Measurements from ENCODE around the gene CEPT1. TPM values are rescaled to one million over a fixed set of nuclear protein-coding genes. Genes with fewer than 3 reads are reported as not detected.

The CEPT1 gene
- polyA plus RNA-seq, 1 donor: 57.3 TPM

DNA sequence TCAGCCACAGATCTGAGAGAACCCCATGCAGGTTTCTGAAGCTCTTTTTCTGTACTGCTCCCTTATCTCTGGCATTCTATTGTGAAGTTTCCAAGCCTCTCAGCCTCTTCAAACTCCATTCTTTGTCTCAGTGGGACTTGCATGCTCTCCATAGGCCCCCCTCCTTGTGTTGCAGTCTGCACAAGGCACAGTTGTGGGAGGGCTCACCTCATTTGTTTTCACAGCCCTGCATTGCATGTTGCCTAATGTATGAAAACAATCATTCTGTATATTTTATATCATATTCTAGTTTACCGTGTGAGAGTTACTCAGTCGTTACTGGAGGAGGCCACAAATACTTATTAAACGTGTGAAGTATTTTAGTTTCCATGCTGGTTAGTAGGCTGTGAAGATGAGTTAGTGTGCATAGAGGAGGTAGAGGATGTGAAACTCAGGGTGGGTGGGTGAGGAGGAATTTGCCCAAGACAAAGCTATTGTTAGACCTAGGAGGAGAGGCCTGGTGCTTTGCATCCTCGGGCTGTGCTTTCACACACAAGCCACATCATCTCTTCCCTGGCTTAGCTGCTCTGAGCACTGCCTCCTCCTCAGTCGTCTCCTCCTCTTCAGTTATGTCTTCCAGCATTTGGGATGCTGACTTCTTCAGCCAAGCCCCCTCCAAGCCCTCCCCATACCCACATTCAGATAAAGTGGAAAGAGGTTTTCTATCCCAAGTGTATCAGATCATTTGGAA, 79.7 kb downstream of the CEPT1 start:
- no peak for DNase-seq
- H3K4me1 ChIP-seq (ENCODE audit: control insufficient read depth, insufficient read depth, low read length): peaks cover 22% of the 10 kb centered on the region
- WGBS (ENCODE audit: insufficient coverage, low lambda C conversion rate): 93% methylated on average over 2 of the region's 5 CpGs
- no peaks in the 10 kb centered on the region for H3K27me3 ChIP-seq (ENCODE audit: control insufficient read depth, insufficient read depth, low read length)
- H3K9me3 ChIP-seq (ENCODE audit: control insufficient read depth, low read depth, low read length): no peaks in the 10 kb centered on the region
- H3K27ac ChIP-seq (ENCODE audit: low read length): no peak overlapping the region
- H3K36me3 ChIP-seq (ENCODE audit: control insufficient read depth, insufficient read depth, low read length): no peaks in the 10 kb centered on the region
- no peak overlapping the region for H3K4me3 ChIP-seq (ENCODE audit: low read length)

DNA sequence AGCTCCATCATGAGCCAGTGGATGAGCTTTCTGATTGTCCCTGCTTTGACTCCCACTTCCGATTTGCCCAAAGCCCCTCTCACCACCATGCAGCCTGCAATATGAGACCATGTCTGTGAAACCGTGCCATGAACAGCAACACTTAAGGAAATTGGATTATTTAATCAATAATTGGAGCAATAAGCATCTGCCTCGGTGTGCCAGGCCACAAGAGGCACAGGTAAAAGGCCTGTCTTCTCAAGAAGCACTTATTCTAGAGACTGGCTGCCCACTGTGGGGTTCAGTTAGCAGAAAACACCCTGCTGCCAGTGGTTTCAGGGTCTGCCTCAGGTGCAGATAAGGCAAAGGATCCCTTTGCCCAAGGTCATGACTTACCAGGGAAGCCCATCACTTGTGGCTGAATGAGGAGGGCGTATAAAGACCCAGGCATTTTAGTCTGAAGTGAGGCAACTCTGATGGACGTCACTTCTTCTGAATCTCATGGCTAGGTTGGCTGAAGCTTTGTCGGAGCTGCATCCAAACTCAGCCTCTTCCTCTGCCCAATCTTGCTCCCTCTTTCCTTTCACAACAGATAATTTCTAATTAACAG, 80.4 kb downstream of the CEPT1 start:
- Histone ChIP-seq H3K9me3 (ENCODE audit: control insufficient read depth, low read depth, low read length) (no peaks in the 10 kb centered on the region), H3K27ac (ENCODE audit: low read length) (no peak overlapping the region), H3K27me3 (ENCODE audit: control insufficient read depth, insufficient read depth, low read length) (no peaks in the 10 kb centered on the region), H3K36me3 (ENCODE audit: control insufficient read depth, insufficient read depth, low read length) (no peaks in the 10 kb centered on the region), H3K4me1 (ENCODE audit: control insufficient read depth, insufficient read depth, low read length) (peaks cover 22% of the 10 kb centered on the region), H3K4me3 (ENCODE audit: low read length) (no peak overlapping the region)
- no peak for DNase-seq
- WGBS (ENCODE audit: insufficient coverage, low lambda C conversion rate): no CpG with 5 or more reads among the region's 6 CpGs

DNA sequence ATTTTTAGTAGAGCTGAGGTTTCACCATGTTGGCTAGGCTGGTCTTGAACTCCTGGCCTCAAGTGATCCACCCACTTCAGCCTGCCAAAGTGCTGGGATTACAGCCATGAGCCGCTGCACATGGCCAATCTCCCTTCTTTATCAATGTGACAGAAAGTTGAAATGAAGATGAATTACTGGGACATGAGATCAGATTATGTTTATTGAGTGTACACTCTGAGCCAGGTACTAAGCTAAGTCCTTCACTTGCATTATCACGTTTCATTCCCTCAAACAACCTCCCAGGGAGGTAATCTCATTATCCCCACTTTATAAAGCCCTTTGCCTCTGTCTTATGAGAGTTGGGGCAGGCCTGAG, 81.2 kb downstream of the CEPT1 start:
- no peaks in the 10 kb centered on the region for H3K9me3 ChIP-seq (ENCODE audit: control insufficient read depth, low read depth, low read length)
- no peak for DNase-seq
- no peaks in the 10 kb centered on the region for H3K27me3 ChIP-seq (ENCODE audit: control insufficient read depth, insufficient read depth, low read length)
- H3K4me1 ChIP-seq (ENCODE audit: control insufficient read depth, insufficient read depth, low read length): peaks cover 15% of the 10 kb centered on the region
- WGBS (ENCODE audit: insufficient coverage, low lambda C conversion rate): no CpG with 5 or more reads among the region's 2 CpGs
- no peak overlapping the region for H3K4me3 ChIP-seq (ENCODE audit: low read length)
- peak overlapping the region; percentile 9 for H3K27ac ChIP-seq (ENCODE audit: low read length)
- no peaks in the 10 kb centered on the region for H3K36me3 ChIP-seq (ENCODE audit: control insufficient read depth, insufficient read depth, low read length)

DNA sequence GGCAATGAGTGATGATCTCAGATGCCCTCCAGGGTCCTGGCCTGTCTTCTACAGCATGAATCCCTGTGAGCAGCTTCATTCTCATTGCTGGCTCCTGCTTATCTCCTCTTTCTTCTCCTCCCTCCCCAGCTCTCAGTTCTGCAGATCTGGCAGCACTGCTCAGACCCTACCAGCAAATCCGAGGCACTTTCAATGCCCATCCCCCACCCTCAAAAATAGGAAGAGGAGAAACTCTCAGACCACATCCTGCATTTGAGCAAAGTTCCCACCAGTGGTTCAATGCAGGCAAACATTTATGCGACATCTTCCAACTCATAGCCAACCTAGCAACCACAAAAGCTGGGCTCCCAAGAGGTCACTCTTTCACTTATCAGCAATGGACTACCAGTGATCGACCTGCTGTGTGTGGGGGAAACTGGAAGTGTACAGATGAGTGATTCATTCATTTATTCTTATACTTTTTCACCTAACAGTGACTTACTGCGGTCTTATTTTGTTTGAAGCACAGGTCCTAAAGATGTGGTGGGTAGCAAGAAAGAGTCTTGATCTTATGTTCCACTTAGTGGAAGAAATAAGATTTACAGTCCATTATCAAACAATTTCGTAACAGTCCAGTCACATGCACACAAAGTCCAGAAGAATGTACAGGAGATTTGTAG, 81.7 kb downstream of the CEPT1 start:
- DNase-seq: peak; percentile 30 to 59
- peak overlapping the region; percentile 9 for H3K27ac ChIP-seq (ENCODE audit: low read length)
- no peaks in the 10 kb centered on the region for H3K36me3 ChIP-seq (ENCODE audit: control insufficient read depth, insufficient read depth, low read length)
- no peaks in the 10 kb centered on the region for H3K9me3 ChIP-seq (ENCODE audit: control insufficient read depth, low read depth, low read length)
- H3K27me3 ChIP-seq (ENCODE audit: control insufficient read depth, insufficient read depth, low read length): no peaks in the 10 kb centered on the region
- WGBS (ENCODE audit: insufficient coverage, low lambda C conversion rate): 100% methylated on average over 1 of the region's 5 CpGs
- no peak overlapping the region for H3K4me3 ChIP-seq (ENCODE audit: low read length)
- peaks cover 12% of the 10 kb centered on the region for H3K4me1 ChIP-seq (ENCODE audit: control insufficient read depth, insufficient read depth, low read length)

DNA sequence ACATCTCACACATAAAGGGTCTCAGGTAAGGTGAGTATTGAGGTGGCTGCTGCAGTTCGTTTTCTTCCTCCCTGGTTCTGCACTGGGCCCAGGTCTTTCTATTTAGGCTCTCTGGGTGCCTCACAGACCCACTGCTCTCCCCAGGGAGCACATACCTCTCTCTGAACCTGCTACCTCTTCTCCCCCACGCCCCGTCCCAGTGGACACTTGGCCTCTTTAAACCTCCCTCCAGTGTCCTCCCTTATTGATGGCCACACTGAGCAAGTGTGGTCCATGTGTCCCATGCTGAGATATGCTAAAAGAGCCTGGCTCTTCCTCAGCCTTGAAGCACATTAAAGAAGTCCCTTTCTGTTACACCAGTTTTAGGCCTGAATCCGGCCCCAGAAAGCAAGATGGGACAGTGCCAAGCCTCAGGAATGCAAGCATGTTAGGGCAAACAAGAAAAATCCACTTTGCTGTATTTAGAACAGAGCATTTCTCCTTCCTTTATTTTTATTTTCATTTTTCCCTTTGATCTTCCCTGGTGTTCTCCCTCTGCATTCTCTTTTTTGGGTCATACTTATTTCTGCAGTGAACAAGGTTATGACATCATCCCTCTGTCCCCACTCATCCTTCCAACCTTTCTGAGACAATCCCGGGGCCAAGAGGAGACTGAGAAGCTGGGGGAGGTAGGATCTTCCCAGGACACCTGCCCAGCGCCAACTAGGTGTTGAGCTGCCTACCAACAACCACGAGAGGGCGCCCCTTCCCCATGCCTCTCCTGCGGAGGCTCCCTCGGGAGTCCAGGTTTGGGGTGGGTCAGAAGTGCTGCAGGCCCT, 82.5 kb downstream of the CEPT1 start:
- H3K27me3 ChIP-seq (ENCODE audit: control insufficient read depth, insufficient read depth, low read length): no peaks in the 10 kb centered on the region
- peak; percentile 49 to 53 for DNase-seq
- peaks cover 12% of the 10 kb centered on the region for H3K4me1 ChIP-seq (ENCODE audit: control insufficient read depth, insufficient read depth, low read length)
- H3K27ac ChIP-seq (ENCODE audit: low read length): no peak overlapping the region
- no CpG with 5 or more reads among the region's 10 CpGs for WGBS (ENCODE audit: insufficient coverage, low lambda C conversion rate)
- H3K9me3 ChIP-seq (ENCODE audit: control insufficient read depth, low read depth, low read length): no peaks in the 10 kb centered on the region
- H3K36me3 ChIP-seq (ENCODE audit: control insufficient read depth, insufficient read depth, low read length): no peaks in the 10 kb centered on the region
- no peak overlapping the region for H3K4me3 ChIP-seq (ENCODE audit: low read length)

DNA sequence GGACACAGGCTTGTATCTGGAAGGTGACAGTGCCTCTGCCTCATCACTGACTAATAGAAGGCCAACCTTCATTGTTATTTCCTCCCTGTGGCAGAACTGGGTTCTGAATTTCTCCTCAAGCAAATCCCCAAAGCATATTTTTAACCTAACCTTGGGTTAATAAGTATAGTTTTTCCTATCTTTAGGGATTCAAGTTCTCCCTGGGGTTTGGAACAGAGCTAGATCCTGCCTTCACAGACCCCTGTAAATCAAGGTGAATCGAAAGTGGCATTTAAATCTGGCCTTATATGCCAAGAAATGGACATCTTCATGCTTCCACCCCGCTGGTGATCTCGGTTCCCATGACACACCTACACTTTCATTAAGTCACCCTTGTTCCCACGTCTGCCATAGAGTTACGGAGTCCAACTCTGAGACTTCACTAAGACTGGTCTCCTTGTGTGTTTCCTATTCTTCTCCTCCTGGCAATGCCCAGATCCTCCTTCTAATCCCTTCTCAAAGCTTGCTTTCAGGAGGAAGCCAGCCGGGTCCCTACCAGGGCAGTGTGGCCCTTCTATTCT, 83.2 kb downstream of the CEPT1 start:
- Histone ChIP-seq H3K27ac (ENCODE audit: low read length) (no peak overlapping the region), H3K27me3 (ENCODE audit: control insufficient read depth, insufficient read depth, low read length) (no peaks in the 10 kb centered on the region), H3K9me3 (ENCODE audit: control insufficient read depth, low read depth, low read length) (no peaks in the 10 kb centered on the region), H3K36me3 (ENCODE audit: control insufficient read depth, insufficient read depth, low read length) (no peaks in the 10 kb centered on the region), H3K4me1 (ENCODE audit: control insufficient read depth, insufficient read depth, low read length) (peaks cover 12% of the 10 kb centered on the region), H3K4me3 (ENCODE audit: low read length) (no peak overlapping the region)
- no peak for DNase-seq
- WGBS (ENCODE audit: insufficient coverage, low lambda C conversion rate): 70% methylated on average over 3 of the region's 6 CpGs

DNA sequence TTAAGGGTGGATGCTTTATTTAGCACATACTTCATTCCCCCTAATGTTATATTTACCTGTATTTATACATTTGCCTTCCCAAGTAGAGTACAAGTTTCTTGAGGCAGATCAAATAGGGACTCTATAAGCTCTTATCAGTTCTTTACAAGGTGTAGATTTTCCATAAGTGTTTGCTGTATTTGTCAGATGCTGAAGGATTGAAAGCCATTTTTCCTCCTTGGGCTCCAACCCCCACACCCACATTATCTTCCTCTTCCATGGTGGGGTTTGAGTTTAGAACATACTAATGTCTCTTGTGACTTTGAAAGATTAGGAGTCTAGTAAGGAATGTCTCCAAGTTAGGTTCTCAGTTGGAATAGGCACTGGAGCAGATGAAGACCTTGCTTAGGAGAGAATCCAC, 85.1 kb downstream of the CEPT1 start:
- no peak overlapping the region for H3K27ac ChIP-seq (ENCODE audit: low read length)
- H3K9me3 ChIP-seq (ENCODE audit: control insufficient read depth, low read depth, low read length): no peaks in the 10 kb centered on the region
- H3K4me3 ChIP-seq (ENCODE audit: low read length): no peak overlapping the region
- H3K4me1 ChIP-seq (ENCODE audit: control insufficient read depth, insufficient read depth, low read length): peaks cover 12% of the 10 kb centered on the region
- H3K36me3 ChIP-seq (ENCODE audit: control insufficient read depth, insufficient read depth, low read length): no peaks in the 10 kb centered on the region
- DNase-seq: no peak
- H3K27me3 ChIP-seq (ENCODE audit: control insufficient read depth, insufficient read depth, low read length): no peaks in the 10 kb centered on the region

DNA sequence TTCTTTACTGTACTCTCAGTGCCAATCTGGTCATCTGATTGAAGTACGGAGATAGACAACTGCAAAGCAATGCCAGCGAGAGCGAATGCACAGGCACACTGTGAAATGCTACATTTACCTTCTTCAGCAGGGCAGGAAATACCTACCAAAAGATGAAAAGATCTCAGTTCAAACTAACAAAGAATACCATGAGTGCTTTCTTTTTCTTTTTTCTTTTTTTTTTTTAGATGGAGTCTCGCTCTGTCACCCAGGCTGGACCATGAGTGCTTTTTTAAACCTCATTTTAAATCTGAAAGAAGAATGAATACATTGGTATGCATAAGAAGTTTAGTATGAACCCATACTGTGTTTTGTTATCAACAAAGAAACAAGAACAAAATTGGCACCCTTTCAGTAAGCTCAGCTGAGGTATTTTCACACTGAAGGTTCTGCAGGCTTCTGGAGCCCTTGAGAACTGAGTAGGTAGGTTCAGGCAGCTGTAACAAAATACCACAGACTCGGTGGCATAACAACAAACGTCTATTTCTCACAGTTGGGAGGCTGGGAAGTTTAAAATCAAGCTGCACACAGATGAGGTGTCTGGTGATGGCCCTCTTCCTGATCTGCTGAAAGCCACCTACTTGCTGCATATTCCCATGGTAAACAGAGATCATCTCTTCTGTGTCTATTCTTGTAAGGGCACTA, 85.8 kb downstream of the CEPT1 start:
- H3K4me1 ChIP-seq (ENCODE audit: control insufficient read depth, insufficient read depth, low read length): peaks cover 12% of the 10 kb centered on the region
- H3K4me3 ChIP-seq (ENCODE audit: low read length): no peak overlapping the region
- no peaks in the 10 kb centered on the region for H3K9me3 ChIP-seq (ENCODE audit: control insufficient read depth, low read depth, low read length)
- 33% methylated on average over 1 of the region's 6 CpGs for WGBS (ENCODE audit: insufficient coverage, low lambda C conversion rate)
- no peak overlapping the region for H3K27ac ChIP-seq (ENCODE audit: low read length)
- no peak for DNase-seq
- no peaks in the 10 kb centered on the region for H3K36me3 ChIP-seq (ENCODE audit: control insufficient read depth, insufficient read depth, low read length)
- H3K27me3 ChIP-seq (ENCODE audit: control insufficient read depth, insufficient read depth, low read length): no peaks in the 10 kb centered on the region

DNA sequence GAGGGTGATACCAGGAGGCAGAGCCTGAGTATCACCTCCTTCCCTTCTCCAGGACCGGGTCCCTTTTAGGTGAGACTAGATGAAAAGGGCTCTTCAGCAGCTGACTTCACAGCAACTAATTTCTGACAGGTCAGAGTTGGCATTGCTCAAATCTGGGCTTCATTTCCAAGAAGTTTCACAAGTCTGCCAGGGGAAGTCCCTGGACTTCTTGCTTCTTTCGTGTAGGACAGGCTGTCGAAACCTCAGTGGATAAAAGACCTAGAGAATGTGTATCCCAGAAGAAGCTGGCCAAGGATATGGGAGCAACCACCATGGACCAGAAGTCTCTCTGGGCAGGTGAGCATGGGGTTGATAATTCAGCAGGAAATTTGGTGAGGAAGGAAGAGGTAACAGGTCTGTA, 87.4 kb downstream of the CEPT1 start, which contains the start of gene CHI3L2:
Gene CHI3L2, plus strand, starts transcription at position 280 of the 400 bp plus-strand sequence. Its CDS starts 17 bp downstream, at position 297.
- no peak within 1 kb of the TSS for H3K27ac ChIP-seq (ENCODE audit: low read length)
- peaks cover 3% of the 10 kb centered on the region for H3K4me1 ChIP-seq (ENCODE audit: control insufficient read depth, insufficient read depth, low read length)
- H3K9me3 ChIP-seq (ENCODE audit: control insufficient read depth, low read depth, low read length): no peaks in the 10 kb centered on the region
- H3K36me3 ChIP-seq (ENCODE audit: control insufficient read depth, insufficient read depth, low read length): no peaks in the 10 kb centered on the region
- H3K4me3 ChIP-seq (ENCODE audit: low read length): no peak within 1 kb of the TSS
- WGBS (ENCODE audit: insufficient coverage, low lambda C conversion rate): no CpG with 5 or more reads among the region's 3 CpGs
- DNase-seq: no peak
- no peaks in the 10 kb centered on the region for H3K27me3 ChIP-seq (ENCODE audit: control insufficient read depth, insufficient read depth, low read length)
